GM19023 (cell line): ENCODE results near the gene ALAD.
"Not testable (repeated sequence)": the region's sequence is repeated elsewhere in the genome, so short reads cannot be mapped to it uniquely, and the experiment has no call there.

ENCODE experiments used
- ATAC-seq: cut with Tn5 transposase; IDR thresholded peaks from one replicate; pipeline ENCODE4 v1.9.1; 2021; ENCODE audit warnings: mild to moderate bottlenecking, moderate library complexity; ENCODE audit not compliant: unreplicated experiment

The ALAD gene

GRCh38 chr9:113399646-113400200 is 1.4 kb downstream of the ALAD start:
- no peak for ATAC-seq

- ATAC-seq, result no peak
Measured at GRCh38 chr9:113398796-113399195, 2.3 kb downstream of the ALAD start.

GRCh38 chr9:113397203-113397631 is 3.9 kb downstream of the ALAD start:
- ATAC-seq, result no peak

- no peak for ATAC-seq
Measured at GRCh38 chr9:113395000-113395861, 5.9 kb downstream of the ALAD start.

GRCh38 chr9:113393281-113393680 is 7.8 kb downstream of the ALAD start:
- ATAC-seq, result no peak

- ATAC-seq, result no peak
Measured at GRCh38 chr9:113391917-113392316, 9.2 kb downstream of the ALAD start.

- ATAC-seq, result no peak
Measured at GRCh38 chr9:113390192-113390960, 10.7 kb downstream of the ALAD start.

- no peak for ATAC-seq
Measured at GRCh38 chr9:113389451-113389850, 11.6 kb downstream of the ALAD start.

- ATAC-seq, result no peak
Measured at GRCh38 chr9:113388833-113389232, 12.3 kb downstream of the ALAD start.

GRCh38 chr9:113387560-113388230 is 13.4 kb downstream of the ALAD start:
- no peak for ATAC-seq

GRCh38 chr9:113386571-113387393 is 14.3 kb downstream of the ALAD start:
- ATAC-seq, result no peak

- no peak for ATAC-seq
Measured at GRCh38 chr9:113381909-113382411, 19.1 kb downstream of the ALAD start.

- ATAC-seq, result not testable (repeated sequence)
Measured at GRCh38 chr9:113381441-113381840, 19.6 kb downstream of the ALAD start.

GRCh38 chr9:113380869-113381378 is 20.2 kb downstream of the ALAD start:
- ATAC-seq, result peak; percentile 49

GRCh38 chr9:113379829-113380210 is 21.3 kb downstream of the ALAD start:
- not testable (repeated sequence) for ATAC-seq

- not testable (repeated sequence) for ATAC-seq
Measured at GRCh38 chr9:113379094-113379828, 21.8 kb downstream of the ALAD start.

- ATAC-seq, result peak; percentile 75
Measured at GRCh38 chr9:113376634-113377567, 24.2 kb downstream of the ALAD start, which contains the start of gene HDHD3. TSS of gene HDHD3 (minus strand) at chr9:113376986. CDS start at chr9:113374354, 2,632 bp downstream.
